Upper lobe of left lung (tissue), 4 donors: ENCODE measurements around the gene ADPRHL1.

Experiments
- POLR2A ChIP-seq, 4 donors: fragments of 450-650 bp; IDR thresholded peaks; one replicate each; pipeline ENCODE4 v1.5.1; 2016 to 2017; ENCODE audit warnings: antibody characterized with exemption in 4 of 4, mild to moderate bottlenecking in 2 of 4
- POLR2AphosphoS5 ChIP-seq, 2 donors: sonication (generic); formaldehyde crosslinking; IDR thresholded peaks; one replicate each; pipeline ENCODE4 v1.5.1; 2017; ENCODE audit warnings: antibody characterized with exemption in 2 of 2
- TF ChIP-seq, protein P1 (sequence below), 6 experiments: fragments of 450-650 bp in 4 of 6; fragments of 200-600 bp in 2 of 6; sonication (generic) in 2 of 6; IDR thresholded peaks; one replicate each; pipeline ENCODE4 v1.5.1; 2016 to 2019; ENCODE audit warnings: antibody characterized with exemption in 6 of 6

DNA sequence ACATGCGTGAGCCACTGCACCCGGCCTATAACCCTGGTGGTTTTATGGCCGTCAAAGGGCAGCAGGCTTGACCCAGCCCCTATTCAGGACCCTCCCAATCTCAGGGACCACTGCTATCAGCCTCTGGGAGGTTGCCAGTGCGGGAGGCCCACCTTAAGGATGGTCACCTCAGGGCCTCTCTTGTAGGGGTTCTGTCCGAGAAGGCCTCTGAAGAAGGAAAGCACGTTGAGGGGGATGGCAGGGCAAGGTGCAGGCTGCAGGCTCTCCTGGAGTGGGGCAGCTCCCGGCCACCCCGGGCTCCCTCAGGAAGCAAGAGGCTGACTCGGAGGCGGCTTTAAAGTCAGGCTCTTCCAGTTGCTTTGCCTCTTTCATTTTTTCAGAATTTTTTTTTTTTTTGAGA is 83.4 kb downstream of the ADPRHL1 start:
- TF ChIP-seq, protein P1, sequence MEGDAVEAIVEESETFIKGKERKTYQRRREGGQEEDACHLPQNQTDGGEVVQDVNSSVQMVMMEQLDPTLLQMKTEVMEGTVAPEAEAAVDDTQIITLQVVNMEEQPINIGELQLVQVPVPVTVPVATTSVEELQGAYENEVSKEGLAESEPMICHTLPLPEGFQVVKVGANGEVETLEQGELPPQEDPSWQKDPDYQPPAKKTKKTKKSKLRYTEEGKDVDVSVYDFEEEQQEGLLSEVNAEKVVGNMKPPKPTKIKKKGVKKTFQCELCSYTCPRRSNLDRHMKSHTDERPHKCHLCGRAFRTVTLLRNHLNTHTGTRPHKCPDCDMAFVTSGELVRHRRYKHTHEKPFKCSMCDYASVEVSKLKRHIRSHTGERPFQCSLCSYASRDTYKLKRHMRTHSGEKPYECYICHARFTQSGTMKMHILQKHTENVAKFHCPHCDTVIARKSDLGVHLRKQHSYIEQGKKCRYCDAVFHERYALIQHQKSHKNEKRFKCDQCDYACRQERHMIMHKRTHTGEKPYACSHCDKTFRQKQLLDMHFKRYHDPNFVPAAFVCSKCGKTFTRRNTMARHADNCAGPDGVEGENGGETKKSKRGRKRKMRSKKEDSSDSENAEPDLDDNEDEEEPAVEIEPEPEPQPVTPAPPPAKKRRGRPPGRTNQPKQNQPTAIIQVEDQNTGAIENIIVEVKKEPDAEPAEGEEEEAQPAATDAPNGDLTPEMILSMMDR (IDR thresholded peaks at IDR 0.05) = no peak
- no peak for TF ChIP-seq POLR2A (IDR thresholded peaks at IDR 0.05)
- no peak for TF ChIP-seq POLR2AphosphoS5 (IDR thresholded peaks at IDR 0.05)
